ENCODE results near the gene KIF3B.
A peak's percentile ranks its signal among the peaks of the same experiment; 100 is the strongest.
"Not testable (repeated sequence)": the region's sequence is repeated elsewhere in the genome, so short reads cannot be mapped to it uniquely, and the experiment has no call there.

Gene KIF3B

DNA sequence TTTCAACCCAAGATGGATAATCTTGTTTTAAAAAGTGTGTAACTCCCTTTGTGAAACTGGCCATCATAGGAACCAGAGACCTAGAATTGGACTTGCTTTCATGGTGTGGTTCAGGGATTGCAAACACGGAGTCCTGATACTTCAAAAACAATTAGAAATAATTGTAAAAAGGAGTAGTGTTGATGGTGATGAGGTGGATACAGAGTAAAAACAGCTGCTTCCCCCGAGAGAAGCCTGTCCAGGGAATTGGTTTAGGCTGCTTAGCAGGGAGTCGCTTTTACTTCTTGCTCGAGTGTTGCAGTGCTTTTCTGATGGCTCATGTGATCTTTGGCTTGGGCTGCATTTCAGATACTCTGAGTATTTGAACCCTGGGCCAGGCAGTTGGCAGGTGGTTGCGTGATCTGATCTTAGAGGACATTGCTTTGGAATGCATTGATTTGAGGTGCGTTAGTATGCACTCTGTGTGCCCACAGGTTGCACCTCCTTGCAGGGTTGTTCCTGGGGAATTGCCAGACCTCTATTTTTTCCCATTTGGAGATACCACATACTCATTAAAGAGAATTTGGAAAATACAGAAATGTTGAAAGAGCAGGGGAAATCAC lies 19.5 kb downstream of the KIF3B start:
- no peak for DNase-seq

DNA sequence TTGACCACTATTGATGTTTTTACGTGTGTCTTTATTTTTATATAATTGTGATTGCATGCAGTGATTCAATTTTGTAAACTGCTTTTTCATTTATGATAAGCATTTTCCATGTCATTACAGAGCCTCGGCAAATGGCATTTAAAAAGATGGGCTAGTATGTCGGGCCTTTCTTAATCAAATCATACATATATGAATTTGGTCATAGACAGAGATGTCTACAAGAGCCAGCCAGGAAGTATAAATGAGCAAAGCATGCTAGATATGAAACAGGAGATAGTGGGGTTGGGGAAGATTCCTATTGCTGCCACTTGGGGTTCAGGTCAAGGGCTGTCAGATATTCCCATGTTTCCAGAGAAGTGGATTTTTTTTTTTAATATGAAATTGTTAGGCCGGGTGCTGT lies 20.0 kb downstream of the KIF3B start:
- DNase-seq: no peak

DNA sequence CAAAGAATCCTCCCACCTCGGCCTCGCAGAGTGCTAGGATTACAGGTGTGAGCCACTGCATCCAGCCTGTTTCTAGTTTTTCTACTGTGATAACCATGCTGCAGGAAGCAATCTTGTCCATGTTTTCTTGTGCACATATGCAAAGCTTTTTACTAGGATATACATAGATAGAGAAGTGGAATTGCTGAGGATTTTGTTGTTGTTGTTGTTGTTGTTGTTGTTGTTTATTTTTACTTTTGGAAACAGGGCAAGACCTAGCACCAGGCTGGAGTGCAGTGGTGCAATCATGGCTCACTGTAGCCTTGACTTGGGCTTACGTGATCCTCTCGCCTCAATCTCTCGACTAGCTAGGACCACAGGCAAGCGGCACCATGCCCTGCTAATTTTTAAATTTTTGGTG lies 23.2 kb downstream of the KIF3B start:
- no peak for DNase-seq

DNA sequence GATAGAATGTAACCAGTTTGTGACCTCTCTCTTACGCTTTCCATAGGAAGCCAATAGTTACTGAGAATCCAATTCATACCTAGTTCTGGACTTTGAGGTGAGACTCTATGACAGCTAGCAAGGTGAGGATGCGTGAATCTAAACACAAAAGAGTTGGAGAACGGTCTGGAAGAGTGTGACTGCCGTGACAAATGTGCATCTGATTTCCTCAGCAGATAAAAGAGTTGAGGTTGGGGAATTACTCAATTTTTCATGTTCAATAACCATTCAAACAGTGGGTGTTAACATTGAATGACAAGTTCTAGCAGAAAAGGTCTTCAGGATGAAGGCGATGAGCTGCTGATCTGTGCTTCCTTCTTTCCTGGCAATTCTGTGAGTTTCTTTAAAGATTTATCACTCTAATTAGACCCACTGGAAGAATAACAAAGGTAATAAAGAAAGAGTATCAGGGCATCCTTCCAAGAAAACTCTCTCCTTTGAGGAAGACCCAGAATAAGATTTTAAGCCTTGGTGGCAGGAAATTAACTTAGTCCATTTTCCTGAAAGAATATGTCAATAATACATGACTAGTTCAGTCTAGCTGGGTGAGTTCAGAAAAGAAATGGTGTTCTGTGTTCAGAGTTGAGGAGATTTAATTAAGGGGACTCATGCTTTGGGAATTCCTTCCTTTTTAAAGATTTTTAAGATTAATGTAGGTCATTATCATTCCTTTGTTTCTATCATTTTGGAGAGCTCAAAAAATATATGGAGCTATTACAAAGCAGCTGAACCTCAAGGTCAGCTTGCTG lies 24.5 kb downstream of the KIF3B start:
- DNase-seq: no peak

DNA sequence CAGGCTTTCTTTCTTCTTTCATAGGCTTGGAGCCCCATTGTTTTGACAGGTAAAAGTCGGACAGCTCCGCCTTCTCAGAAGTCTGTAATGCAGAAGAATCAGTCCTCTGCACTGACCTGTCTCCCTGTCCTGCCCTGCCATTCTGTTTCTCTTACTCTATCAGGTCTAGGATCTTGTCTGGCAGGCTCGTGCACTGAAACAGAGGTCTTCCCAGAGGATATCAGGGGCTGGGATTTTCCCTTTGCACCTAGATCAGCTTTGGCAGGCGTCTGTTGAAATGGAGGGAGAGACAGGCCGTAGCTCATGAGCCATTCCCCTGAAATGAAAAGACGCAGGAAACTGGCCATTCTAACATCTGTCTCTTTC lies 25.0 kb downstream of the KIF3B start:
- DNase-seq: no peak

DNA sequence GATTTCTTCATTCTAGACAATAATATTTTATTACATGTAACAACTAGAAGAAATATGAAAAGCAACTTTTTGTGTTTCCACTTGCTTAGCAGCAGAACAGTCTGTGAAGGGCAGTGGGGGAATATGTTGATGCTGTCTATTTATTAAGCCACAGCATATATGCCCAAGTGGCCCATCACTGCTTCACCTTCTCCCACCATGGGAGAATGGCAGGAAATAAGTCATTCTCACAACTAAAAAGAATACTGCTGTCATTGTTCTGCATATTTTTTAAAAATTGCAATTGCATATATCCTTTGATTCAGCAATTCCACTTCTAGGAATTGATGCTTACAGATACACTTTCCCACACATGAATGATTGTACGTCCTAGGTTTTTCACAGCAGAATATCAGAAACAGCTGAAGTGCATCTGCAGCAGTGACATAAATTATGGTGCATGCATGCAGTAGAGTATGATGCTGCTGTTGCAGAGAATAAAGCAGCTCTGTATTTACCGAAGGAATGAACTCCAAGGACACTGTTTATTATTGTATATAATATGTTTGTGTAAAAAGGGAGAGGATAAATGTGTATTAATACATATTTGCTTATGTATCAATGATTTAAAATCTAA lies 26.8 kb downstream of the KIF3B start:
- DNase-seq: no peak

DNA sequence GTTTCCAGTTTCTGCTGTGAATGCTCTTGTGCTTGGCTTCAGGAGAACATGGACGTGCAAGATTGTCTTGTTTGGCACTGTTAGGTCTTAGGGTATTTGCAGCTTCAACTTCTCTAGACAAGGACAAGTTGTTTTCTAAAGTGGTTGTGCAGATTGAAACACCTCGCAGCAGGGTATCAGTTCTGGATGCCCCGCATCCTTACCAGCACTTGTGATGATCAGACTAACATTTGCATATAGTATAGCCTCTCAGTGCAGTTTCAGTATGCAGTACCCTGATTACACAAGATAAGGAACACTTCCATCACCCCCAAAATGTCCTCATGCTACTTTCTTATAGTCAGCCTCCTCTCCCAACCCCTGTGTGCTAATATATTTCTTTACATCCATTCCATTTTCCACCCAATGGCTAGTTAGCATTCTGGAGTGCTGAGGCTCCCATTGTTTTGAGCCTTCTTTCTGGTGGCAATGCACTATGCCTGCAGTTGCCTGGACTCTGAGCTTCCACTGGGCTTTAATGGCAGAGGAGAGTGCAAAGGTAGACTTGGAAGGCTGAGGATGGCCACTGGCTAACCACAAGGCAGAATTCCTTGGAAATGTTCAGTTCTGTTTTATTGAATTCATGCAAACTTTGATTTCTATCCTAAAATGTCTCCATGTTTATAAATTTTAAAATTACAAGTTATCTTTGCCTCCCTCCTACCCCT lies 35.4 kb downstream of the KIF3B start:
- DNase-seq: no peak

DNA sequence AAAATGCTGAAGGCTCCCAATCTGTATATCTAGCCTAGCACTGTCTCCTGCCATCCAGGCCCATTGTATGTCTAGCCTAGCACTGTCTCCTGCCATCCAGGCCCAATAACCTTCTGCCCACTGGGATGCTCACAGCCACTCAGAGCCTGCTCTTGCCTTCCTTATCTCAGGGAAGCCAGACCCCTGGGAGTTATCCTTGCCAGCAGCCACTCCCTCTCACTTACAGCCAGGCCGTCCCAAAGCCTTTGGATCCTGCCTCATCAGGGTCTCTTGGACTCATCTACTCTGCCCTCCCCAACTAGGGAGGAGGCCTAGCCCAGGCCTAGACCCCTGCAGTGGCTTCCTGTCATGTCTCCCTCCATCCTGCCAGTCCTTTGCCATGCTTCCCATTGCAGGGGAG lies 37.3 kb downstream of the KIF3B start:
- DNase-seq: no peak

DNA sequence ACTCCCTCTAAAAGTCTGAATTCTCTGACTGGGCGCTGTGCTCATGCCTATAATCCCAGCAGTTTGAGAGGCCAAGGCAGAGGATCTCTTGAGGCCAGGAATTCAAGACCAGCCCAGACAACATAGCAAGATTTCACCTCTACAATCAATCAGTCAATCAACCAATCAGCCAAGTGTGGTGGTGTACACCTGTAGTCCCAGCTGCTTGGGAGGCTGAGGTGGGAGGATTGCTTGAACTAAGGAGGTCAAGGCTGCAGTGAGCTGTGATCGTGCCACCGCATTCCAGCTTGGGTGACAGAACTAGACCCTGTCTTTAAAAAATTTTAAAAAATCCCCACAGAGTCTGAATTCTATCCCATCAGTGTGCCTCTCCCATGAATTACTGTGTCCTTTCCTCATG lies 37.9 kb downstream of the KIF3B start:
- DNase-seq: no peak

DNA sequence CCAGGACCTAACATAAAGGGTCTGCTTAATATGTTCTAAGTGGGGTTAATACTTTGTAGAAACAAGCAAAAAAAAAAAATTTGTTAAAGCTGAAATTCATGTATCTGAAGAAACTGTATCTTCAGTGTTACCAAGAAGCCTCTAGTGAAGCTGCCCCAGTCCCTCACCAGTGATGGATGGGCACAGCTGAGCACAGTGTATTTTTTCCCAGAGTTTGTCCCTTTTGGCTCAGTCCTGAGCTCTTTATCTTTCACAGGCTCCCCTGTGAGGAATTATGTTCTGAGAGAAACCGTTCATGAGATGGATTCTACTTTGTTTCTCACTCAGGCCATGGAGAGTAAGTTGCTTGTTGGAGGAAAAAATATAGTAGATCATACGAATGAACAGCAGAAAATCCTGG lies 38.4 kb downstream of the KIF3B start:
- DNase-seq: no peak

DNA sequence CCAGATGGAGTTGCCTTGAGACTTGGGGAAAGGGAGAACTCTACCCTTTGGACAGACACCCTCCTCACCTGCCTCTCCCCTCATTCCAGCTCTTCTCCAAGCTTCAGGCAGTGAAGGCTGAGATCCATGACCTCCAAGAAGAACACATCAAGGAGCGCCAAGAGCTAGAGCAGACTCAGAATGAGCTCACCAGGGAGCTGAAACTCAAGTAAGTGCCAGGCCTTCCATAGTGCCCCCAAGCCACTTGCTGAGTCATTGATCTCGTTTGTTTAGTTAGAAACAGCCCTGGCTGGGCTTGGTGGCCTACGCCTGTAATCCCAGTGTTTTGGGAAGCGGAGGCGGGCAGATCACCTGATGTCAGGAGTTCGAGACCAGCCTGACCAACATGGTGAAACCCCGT lies 39.2 kb downstream of the KIF3B start:
- DNase-seq: no peak

DNA sequence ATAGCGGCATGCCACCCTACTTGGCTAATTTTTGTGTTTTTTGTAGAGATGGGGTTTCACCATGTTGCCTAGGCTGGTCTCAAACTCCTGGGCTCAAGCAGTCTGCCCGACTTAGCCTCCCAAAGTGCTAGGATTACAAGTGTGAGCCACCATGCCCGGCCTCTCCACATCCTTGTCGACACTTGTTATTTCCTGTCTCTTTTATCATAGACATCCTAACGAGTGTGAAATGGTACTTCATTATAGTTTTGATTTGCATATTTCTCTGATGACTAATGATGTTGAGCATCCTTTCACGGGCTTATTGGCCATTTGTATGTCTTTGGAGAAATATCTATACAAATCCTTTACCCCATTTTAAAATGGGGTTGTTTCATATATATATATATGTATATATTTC lies 41.6 kb downstream of the KIF3B start:
- DNase-seq: no peak

DNA sequence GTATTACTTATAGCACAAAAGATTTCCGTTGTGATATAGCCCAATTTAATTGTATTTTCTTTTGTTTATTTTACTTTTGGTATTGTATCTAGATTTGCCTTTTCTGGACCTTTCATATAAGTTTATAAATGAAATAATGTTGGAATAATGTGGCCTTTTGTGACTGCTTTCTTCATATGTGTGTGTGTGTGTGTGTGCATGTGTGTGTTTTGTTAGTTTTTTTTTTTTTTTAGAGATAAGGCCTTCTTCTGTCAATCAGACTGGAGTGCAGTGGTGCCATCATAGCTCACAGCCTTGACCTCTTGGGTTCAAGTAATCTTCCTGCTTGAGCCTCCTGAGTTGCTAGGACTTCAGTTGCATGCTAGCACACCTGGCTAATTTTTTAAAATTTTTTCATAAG lies 42.9 kb downstream of the KIF3B start:
- no peak for DNase-seq

DNA sequence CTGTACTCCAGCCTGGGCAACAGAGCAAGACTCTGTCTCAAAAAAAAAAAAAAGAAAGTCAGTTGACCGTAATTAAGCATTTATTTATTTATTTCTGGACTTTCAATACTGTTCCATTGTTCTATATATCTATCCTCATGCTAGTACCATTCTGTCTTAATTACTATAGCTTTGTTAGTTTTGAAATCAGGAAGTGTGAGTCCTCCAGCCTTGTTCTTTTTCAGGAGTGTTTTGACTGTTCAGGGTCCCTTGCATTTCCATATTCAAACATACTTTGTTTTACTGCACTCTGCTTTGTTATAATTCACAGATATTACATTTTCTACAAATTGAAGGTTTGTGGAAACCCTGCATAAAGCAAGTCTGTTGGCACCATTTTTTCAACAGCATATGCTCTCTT lies 43.9 kb downstream of the KIF3B start:
- DNase-seq: no peak

DNA sequence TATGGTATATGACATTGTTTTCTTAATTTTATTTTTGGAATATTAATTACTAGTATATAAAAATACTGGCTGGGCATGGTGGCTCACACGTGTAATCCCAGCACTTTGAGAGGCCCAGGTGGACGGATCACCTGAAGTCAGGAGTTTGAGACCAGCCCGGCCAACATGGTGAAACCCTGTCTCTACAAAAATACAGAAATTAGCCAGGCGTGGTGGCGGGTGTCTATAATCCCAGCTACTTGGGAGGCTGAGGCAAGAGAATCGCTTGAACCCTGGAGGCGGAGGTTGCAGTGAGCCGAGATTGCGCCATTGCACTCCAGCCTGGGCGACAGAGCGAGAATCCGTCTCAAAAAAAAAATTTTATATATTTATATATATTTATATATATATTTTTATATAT lies 44.8 kb downstream of the KIF3B start:
- DNase-seq: not testable (repeated sequence)

DNA sequence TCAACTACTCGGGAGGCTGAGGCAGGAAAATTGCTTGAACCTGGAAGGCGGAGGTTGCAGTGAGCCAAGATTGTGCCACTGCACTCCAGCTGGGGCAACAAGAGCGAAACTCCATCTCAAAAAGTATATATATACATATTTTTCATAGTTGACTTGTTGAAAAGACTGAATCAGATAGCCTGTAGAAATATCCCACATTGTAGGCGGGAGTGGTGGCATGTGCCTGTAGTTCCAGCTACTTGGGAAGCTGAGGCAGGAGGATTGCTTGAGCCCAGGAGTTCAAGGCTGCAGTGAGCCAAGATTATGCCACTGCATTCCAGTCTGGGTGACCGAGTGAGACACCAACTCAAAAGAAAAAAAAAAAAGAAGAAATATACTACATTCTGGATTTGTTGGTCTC lies 46.3 kb downstream of the KIF3B start:
- DNase-seq: not testable (repeated sequence)

DNA sequence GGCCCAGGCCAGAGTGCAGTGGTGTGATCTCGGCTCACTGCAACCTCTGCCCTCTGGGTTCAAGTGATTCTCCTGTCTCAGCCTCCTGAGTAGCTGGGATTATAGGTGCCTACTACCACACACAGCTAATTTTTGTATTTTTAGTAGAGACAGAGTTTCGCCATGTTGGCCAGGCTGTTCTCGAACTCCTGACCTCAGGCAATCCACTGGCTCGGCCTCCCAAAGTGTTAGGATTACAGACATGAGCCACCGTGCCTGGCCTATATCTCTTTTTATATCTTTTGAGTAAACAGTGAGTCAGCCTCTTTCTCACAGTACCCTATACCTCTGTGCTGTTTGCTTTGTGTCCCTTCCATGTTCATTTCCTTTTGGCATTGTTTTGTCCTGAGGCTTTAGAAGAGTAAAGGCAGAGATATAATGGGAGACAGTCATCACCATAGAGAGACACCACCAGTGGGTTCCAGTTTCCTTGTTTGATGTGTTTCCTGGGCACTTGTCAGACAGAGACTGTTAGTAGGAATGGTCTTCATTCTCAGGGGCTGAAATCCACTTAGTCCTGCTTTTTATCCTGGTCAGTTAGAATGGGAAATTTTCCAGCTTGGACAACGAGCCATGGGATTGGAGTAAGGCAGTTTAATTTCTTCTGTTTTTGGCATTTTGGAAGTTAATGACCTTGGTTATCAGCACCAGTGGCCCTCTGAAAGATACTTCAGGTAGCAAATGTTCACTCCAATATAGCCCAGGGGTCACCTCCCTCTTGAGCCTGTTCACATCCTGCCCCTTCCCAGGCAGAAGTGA lies 48.5 kb downstream of the KIF3B start:
- no peak for DNase-seq

DNA sequence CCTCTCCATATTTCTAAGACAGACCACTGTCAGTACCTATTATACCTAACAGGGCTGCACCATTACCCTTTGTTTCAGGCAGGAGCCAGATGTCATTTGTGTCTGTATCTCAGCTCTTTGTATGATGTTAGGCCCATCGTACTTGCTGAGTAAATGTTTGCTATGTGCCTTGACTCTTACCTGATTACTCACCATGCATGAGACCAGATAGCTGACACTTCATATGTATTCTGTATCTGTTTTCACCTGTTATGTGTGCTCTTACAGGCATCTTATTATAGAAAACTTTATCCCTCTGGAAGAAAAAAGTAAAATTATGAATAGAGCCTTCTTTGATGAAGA lies 49.0 kb downstream of the KIF3B start:
- no peak for DNase-seq

DNA sequence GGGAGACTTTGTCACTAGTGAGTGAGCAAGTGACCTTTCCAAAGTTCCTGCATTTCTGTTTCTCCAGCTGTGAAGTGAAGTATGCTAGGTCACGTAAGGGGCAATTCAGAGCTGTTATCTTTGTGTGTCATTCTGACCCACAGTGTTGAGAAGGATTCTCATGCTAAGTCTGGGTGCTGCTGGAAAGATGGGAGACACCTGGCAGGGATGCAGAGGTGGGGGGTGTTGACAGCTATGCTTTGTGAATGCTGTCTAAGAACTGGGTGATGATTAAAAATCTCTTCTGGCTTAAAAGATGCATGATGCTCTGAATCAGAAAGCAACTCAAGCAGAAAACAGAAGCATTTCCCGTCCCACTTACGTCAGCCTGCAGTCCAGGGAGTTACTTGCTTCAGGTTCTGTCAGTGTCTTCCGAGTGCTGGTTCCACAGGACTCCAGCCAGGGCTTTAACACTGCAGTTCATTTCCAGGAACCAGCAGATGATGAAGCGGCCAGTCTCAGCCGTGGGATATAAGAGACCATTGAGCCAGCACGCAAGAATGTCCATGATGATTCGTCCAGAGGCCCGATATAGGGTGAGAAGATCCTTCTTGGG lies 49.7 kb downstream of the KIF3B start:
- DNase-seq: no peak

DNA sequence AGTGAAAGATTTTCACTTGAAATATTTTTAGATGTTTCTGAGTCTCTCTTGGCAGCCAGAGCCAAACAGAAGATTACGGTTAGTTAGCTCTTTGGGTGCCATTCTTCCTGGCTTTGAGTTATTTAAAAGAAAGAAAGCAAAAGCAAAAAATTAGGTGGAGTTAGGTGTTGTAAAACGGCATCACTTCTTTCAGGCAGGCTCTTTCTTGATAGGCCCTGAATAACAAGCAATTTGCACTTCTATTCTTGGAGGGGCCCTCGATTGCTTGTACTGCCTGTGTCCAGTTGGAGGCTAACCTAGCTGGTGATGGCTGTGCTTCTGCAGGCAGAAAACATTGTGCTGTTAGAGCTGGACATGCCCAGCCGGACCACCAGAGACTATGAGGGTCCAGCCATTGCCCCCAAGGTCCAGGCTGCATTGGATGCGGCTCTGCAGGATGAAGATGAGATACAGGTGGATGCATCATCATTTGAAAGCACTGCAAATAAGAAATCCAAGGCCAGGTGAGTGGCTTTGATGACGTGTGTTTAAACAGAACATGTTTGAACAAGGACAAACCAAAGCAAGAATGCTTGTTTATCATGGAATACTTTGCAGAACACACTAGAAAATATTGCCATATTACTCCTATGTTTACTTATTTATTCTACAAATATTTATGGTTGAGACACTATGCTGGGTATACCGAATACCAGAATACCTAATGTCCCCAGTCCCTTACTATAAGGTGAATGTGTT lies 52.5 kb downstream of the KIF3B start:
- no peak for DNase-seq

DNA sequence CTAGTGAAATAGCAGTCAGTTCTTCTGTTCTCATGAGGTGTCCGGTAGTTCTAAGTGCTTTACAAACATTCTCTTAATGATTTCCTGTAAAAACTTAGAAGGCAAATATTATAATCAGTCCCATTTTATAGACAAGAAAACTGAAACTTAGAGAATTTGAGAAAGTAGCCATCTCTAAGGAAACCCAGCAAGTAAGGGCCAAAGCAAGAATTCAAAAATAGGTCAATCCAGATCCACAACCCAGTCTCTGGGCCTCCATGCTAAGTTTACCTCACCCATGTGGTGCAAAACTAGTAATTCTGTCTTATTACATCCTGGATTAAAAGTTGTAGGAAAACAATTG lies 53.1 kb downstream of the KIF3B start:
- no peak for DNase-seq

DNA sequence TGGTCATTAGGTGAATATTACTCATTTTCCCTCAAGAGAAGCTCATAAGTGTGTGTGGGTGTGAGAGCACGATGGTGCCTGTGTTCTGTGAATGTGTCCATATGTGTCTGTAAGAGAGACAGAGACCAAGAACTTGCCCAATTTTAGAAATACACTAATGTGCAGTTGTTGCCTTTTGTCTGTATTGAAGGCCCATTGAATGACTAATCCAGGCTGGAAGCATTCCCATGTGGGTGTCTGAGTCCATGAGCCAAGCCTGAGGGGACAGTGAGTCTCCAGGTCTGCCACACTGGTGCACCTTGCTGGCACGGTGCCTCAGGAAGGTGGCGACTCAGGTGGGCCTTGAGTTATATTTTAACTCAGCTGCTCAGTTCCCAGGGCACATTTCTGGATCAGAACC lies 55.2 kb downstream of the KIF3B start:
- peak; percentile 88 for DNase-seq
